Stimulated activated CD4-positive, alpha-beta T cell treated with anti-CD3 and anti-CD28 coated beads, Interleukin-12 subunit alpha, Interleukin-12 subunit beta, amount 100 ng/mL, for 4 hours (primary cell): Measurements from ENCODE around the gene ECE1.

Source experiments
- DNase-seq: peaks from one replicate; pipeline ENCODE4 v3.0.0-alpha.2; 2020

Gene ECE1

GRCh38 chr1:21307663-21308305 lies 17.5 kb upstream of the ECE1 start:
- DNase-seq, result no peak

- no peak for DNase-seq
Observed at GRCh38 chr1:21307210-21307609, 16.9 kb upstream of the ECE1 start.

- no peak for DNase-seq
Observed at GRCh38 chr1:21305900-21306189, 15.6 kb upstream of the ECE1 start.

GRCh38 chr1:21305155-21305899 lies 15.1 kb upstream of the ECE1 start:
- no peak for DNase-seq

GRCh38 chr1:21304488-21304887 lies 14.2 kb upstream of the ECE1 start:
- DNase-seq, result no peak

- no peak for DNase-seq
Observed at GRCh38 chr1:21302747-21303715, 12.8 kb upstream of the ECE1 start.

- DNase-seq, result no peak
Observed at GRCh38 chr1:21301794-21302440, 11.7 kb upstream of the ECE1 start.

GRCh38 chr1:21300774-21301173 lies 10.5 kb upstream of the ECE1 start:
- no peak for DNase-seq

GRCh38 chr1:21299780-21300395 lies 9.6 kb upstream of the ECE1 start:
- DNase-seq, result no peak

GRCh38 chr1:21298981-21299391 lies 8.7 kb upstream of the ECE1 start:
- DNase-seq, result no peak

- no peak for DNase-seq
Observed at GRCh38 chr1:21297975-21298374, 7.7 kb upstream of the ECE1 start.

- DNase-seq, result no peak
Observed at GRCh38 chr1:21296509-21297354, 6.5 kb upstream of the ECE1 start.

- DNase-seq, result no peak
Observed at GRCh38 chr1:21295545-21295944, 5.3 kb upstream of the ECE1 start.

GRCh38 chr1:21295002-21295401 lies 4.7 kb upstream of the ECE1 start:
- peak; percentile 30 for DNase-seq

- DNase-seq, result peak; percentile 71
Observed at GRCh38 chr1:21294266-21294989, 4.2 kb upstream of the ECE1 start.

GRCh38 chr1:21293537-21294265 lies 3.4 kb upstream of the ECE1 start:
- DNase-seq, result peak; percentile 64

GRCh38 chr1:21292984-21293536 lies 2.8 kb upstream of the ECE1 start:
- peak; percentile 44 for DNase-seq

GRCh38 chr1:21292503-21292983 lies 2.3 kb upstream of the ECE1 start:
- no peak for DNase-seq

- no peak for DNase-seq
Observed at GRCh38 chr1:21291964-21292363, 1.7 kb upstream of the ECE1 start.

GRCh38 chr1:21291184-21291583 lies 921 bp upstream of the ECE1 start:
- no peak for DNase-seq
